Suppressor macrophage (primary cell): ENCODE results near the gene SLAIN1.
A peak's percentile ranks its signal among the peaks of the same experiment; 100 is the strongest.

Experiments
- DNase-seq, 4 experiments: peaks; one replicate each; pipeline ENCODE4 v3.0.0-alpha.2; 2020 to 2022

The SLAIN1 gene

DNA sequence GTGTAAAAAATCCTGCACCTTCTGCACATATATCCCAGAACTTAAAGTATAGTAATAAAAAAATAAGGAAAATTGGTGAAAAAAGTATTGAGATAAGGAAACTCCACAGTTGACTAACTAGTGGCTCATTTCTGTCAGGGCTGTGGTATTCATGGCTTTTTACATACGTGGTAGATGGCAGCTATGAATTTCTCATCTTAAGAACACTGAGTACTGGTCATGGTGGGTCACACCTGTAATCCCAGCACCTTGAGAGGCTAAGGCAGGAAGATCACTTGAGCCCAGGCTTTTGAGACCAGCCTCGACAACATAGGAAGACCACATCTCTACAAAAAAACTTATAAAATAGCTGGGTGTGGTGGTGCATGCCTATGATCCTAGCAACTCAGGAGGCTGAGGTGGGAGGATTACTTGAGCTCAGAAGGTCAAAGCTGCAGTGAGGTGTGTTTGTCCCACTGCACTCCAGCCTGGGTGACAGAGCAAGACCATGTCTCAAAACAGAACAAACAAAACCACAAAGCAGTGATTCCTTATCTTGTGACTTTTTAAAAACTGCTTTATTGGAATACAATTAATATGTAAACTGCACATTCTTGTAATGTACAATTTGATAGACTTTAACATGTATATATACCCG is 16.8 kb downstream of the SLAIN1 start:
- no peak for DNase-seq

DNA sequence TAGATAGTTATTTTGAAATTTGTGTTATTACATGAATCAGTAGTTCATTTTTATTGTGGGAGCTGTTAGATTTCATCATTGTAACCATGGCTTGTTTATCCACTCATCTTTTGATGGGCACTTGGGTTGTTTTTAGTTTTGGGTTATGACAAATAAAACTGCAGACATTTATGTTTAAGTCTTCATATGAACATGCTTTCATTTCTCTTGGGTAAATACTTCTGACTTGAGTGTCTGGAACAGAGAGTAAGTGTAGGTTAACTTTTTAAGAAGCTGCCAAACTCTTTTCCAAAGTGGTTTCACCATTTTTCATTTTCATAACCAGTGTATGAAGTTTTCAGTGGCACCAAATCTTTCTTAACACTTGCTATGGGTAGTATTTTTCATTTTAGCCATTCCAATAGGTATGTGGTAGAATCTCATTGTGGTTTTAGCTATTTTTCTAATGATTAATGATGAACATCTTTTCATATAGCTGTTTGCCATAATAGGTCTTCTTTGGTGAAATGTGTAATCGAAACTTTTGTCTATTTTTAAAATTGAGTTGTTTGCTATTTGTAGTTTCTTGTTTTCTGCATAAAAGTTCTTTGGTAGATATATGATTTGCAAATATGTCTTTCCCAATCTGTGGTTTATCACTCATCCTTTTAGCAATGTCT is 17.9 kb downstream of the SLAIN1 start:
- no peak for DNase-seq

GRCh38 chr13:77716692-77717091 is 19.2 kb downstream of the SLAIN1 start:
- no peak for DNase-seq

DNA sequence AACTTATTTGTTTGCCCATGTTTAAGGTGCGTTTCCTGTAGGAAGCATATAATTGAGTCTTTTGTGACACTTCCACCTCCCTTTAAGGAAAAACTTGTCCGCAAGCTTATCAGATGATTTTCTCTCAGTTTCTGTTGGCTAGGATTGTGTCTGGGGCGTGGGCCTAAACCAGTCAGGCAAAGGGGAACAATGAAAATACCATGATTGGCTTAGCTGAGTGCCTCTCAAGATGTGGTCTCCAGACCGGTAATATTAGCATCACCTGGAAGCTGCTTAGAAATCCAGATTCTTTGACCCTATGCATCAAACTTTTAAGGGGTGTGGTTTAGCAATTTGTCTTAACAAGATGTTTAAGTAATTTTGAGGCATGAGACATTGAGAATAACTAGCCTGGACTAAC is 20.0 kb downstream of the SLAIN1 start:
- no peak for DNase-seq

- DNase-seq, result no peak
These were observed 21.6 kb downstream of the SLAIN1 start for GRCh38 chr13:77719128-77719527.

- no peak for DNase-seq
These were observed 23.5 kb downstream of the SLAIN1 start for GRCh38 chr13:77720988-77721387.

DNA sequence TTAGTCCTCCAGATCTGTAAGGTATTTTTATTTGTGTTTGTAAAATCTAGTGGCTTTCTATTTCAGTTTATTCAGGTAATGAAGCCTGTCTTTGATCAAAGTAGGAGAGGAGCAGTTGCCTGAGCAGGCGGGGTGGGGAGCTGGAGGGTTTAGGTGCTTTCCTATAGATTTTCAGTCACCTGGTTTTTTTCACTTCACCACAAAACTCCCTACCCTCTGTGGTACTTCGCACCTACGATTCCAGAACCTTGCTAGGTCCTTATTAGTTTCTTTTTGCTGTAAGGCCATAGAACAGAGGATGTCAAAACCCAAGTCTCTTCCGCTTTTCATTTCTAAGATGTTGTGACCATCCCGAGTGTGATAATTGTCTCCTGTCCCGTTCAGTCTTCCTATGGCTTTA is 26.6 kb downstream of the SLAIN1 start:
- no peak for DNase-seq

DNA sequence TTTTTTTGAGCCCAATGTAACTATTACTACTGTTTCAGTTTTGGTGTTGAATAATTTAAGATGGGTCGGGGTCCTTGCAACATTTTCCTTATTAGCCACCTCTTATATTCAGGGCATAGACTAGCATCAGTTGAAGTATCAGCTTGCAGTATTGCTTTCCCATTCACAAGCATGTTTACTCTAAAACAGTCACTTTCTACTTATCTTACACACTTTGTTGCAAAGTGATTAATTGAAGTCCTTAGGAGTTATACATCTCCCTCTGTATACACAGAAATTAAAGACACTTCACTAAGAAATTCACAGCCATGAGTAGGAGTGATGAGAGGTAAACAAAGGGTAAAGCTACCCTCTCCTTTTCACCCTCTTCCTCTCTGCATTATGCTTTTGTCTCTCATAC is 27.6 kb downstream of the SLAIN1 start:
- no peak for DNase-seq

- DNase-seq, result peak in 1 of 4 experiments; percentile 2
These were observed 31.0 kb downstream of the SLAIN1 start for GRCh38 chr13:77728265-77729125.

- DNase-seq, result peak in 3 of 4 experiments; percentile 17 to 35 (median 19)
These were observed 32.2 kb downstream of the SLAIN1 start for GRCh38 chr13:77729502-77730221.

- DNase-seq, result no peak
These were observed 33.1 kb downstream of the SLAIN1 start for GRCh38 chr13:77730572-77730971.

DNA sequence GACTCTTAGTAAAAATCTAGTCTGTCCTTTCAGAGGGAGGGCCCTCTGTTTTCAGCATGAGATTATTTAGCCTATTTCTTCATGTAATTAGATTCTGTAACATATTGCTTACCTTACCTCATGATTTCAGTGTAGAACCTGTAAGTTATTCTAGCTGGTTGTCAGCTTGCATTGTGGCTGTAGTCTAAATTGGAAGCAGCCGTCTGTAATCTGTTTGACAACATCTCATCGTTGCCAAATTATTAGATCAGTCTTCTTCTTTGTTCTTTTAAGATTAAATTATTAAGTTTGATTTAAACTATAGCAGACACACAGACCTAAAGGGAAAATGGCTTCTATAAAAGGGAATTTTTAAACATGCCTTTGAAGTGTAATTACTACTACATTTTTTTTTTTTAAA is 34.8 kb downstream of the SLAIN1 start:
- no peak for DNase-seq

GRCh38 chr13:77733674-77734073 is 36.2 kb downstream of the SLAIN1 start:
- DNase-seq, result no peak

DNA sequence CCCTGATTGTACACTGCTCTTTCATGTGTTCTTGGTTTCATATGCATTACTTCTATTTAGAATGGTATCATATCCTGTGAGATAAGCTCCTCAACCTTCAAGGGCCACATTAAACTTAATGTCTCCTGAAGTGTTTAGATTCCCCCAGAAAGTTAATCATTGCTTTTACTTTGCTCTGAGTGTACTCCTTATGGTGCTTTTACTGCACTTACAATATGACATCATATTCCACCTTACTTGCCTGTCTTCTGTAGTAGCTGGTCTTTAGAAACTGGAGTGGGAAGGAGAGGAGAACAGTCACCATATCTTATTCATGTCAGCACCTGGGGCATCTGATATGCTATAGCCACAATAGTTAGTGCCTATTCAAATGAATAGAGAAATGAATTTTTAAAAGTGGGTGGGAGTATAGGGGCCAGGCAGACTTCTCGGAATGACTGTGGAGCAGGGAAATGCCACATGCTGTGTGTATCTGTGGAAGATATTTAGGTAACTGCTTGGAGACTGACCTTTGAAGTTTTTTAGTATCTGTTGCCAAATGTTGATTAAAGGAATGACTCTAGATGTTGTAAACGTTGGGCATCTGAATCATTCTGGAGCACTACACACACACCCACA is 40.2 kb downstream of the SLAIN1 start:
- no peak for DNase-seq

- no peak for DNase-seq
These were observed 42.7 kb downstream of the SLAIN1 start for GRCh38 chr13:77740097-77740735.

GRCh38 chr13:77740931-77741596 is 43.6 kb downstream of the SLAIN1 start:
- no peak for DNase-seq

GRCh38 chr13:77741597-77741972 is 44.1 kb downstream of the SLAIN1 start:
- DNase-seq, result no peak

DNA sequence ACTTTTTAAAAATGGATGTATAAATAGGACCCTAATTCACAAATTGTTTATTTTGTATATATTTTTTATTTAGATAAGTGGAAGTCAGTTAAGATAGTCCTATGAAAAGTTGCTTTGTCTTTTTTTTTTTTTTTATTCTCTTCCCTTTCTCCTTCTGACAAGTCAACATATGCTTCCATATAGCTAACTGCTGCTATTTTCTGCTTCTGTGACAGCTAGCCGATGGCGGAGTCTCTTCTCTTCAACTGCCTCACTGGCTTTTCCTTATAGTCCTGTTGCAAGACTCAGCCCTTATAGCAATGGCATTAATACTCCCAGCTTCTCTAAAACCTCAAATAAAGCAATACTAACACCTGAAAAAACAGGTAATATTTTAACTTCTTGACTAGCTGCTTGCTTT is 45.3 kb downstream of the SLAIN1 start:
- DNase-seq, result no peak

DNA sequence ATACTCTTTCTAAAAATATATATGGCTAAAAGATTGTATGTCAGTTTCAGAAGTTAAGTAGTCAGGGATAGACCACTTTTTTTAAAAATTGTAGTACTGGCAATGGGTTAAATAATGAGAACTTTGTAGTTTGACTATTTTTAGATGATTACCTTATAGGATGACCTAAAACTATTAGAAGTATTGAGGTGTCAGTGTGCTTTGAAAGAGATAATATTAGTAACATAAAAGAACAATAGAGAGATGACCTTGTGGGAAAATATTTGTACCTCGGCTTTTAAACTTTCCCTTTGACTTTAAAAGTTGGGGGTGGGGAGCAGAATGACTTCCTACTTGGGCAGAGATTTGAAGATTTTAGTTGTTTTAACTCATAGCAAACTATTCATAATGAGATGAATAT is 48.3 kb downstream of the SLAIN1 start:
- no peak for DNase-seq

DNA sequence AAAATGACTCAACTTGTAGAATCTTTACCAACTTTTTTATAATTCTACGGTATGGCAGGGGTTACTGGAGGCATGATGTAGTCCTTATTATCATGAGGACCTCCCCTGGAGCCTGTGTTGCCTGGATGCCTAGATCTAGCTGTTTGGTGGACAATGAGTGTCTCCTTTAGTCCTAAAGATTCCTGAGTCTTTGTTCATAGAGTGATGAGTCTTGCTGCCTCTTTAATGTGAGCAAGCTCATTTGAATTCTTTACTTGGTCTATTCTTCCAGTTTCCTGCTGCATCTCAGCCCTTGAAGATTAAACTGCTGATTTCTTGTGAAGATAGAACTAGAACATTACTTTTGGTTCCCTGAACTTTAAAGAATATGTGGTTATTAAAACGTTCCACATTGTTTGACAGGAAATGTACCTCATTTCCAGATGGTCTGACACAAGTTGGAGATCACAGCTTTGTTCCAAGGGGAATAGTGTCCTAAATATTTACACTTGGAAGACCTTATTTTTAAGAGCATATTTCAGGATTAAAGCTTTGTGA is 51.9 kb downstream of the SLAIN1 start:
- DNase-seq, result no peak
